ENCODE data around the gene DNAJC5G.

Gene DNAJC5G

DNA sequence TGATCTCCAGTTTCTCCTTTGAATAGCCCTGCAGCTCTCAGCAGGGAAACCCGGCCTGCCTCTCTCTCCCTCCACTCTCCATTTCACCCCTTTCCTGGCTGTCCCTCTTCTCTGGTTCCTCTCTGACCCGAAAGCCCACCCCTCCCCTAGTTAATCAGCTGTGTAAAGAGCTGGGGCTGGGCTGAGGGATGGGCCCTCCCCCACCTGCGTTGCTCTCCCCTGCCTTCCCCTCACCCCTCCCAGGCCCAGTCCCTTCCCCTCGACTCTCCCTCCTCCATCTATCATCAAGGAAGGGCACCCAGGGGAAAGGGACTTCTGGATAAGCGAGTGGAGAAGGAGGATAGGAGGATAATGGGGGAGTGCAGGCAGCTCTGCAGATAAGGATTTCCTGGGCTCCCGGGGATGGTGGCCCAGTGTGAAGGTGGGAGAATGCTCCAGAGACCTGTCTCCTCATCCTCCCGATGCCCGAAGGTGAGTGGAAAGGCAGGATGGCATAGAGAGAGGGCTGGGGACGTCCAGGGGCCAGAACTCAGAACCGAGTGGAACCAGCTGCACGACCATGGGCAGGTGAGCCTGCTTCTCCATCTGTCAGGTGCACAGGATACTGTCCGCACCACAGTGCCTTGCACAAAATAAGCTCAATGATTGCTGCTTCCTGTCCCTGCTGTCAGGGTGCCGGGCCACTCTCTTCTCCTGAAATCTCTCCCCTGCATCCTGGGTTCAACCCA lies 24.4 kb upstream of the DNAJC5G start:
- DNase-seq (ENCODE audit: extremely low spot score) = no peak
- POLR2A ChIA-PET = interaction anchor here (0.6 kb wide), 1 partner anchor 127 kb away, joined by 3 read pairs; the partner anchor contains the start of gene ABHD1

DNA sequence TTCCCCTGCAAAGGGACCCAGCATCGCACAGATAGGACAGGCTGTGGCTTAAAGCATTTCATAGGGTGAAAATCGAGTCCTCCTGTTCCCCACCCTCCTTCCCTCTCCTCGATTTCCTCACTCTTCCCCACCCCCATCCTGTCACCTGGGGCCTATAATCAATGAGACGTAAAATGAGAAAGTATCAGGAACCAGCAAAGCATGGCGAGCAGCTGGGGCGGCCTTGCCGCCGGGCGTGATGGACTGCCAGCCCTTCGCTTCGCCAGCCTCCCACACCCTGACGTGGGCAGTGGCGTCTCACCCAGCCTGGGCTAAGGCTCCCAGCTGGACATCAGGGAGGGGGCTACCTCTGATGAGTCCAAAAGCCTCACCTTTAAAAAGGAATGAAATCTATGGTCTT lies 23.5 kb upstream of the DNAJC5G start:
- TF ChIP-seq, protein P1, sequence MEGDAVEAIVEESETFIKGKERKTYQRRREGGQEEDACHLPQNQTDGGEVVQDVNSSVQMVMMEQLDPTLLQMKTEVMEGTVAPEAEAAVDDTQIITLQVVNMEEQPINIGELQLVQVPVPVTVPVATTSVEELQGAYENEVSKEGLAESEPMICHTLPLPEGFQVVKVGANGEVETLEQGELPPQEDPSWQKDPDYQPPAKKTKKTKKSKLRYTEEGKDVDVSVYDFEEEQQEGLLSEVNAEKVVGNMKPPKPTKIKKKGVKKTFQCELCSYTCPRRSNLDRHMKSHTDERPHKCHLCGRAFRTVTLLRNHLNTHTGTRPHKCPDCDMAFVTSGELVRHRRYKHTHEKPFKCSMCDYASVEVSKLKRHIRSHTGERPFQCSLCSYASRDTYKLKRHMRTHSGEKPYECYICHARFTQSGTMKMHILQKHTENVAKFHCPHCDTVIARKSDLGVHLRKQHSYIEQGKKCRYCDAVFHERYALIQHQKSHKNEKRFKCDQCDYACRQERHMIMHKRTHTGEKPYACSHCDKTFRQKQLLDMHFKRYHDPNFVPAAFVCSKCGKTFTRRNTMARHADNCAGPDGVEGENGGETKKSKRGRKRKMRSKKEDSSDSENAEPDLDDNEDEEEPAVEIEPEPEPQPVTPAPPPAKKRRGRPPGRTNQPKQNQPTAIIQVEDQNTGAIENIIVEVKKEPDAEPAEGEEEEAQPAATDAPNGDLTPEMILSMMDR (IDR thresholded peaks at IDR 0.05; ENCODE audit: control extremely low read depth, extremely low read depth, low read depth, missing control alignments) = no peak
- DNase-seq (ENCODE audit: extremely low spot score) = no peak
- ChIA-PET CTCF (interaction anchor here (1.0 to 5.1 kb wide), 11 partner anchors 8 to 69 kb away, joined by 3 to 77 read pairs (median 4); partner anchors contain the start of genes SLC30A3 and TRIM54), POLR2A (interaction anchor here (0.6 to 0.7 kb wide), 2 partner anchors 128 kb away, joined by 3 read pairs; partner anchors contain the start of gene ABHD1)

More for the DNA sequence above, 24.4 kb upstream of the DNAJC5G start:
- CTCF ChIA-PET = interaction anchor here (0.7 to 5.1 kb wide), 12 partner anchors 9 to 70 kb away, joined by 3 to 77 read pairs (median 4); partner anchors contain the start of genes SLC30A3 and TRIM54
- TF ChIP-seq, protein P1 (IDR thresholded peaks at IDR 0.05; ENCODE audit: control extremely low read depth, extremely low read depth, low read depth, missing control alignments) = no peak

DNA sequence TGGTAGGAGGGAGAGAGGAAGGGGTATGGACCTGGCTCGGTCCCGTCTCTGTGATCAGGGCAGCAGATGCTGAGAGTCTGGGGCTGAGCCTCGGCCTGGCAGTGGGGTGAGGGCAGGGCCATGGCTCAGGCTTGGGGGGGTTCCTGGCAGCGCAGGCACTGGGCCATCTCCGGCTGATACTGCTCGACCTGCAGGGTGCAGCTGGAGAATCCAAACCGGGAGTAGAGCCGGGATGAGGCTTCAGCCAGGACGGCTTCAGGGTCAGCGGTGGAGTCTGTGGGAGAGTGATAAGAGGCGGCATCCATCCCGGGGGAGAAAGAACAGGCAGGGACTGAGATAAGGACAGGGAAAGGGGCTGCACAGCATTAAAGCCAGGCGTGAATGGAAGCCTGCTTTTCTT lies 20.0 kb upstream of the DNAJC5G start:
- ChIA-PET CTCF (interaction anchor here (1.2 to 3.5 kb wide), 2 partner anchors 25 to 35 kb away, joined by 3 to 13 read pairs; no protein-coding TSS in a partner anchor), POLR2A (no interaction called here)
- DNase-seq (ENCODE audit: extremely low spot score) = no peak
- TF ChIP-seq, protein P1 (IDR thresholded peaks at IDR 0.05; ENCODE audit: control extremely low read depth, extremely low read depth, low read depth, missing control alignments) = no peak

DNA sequence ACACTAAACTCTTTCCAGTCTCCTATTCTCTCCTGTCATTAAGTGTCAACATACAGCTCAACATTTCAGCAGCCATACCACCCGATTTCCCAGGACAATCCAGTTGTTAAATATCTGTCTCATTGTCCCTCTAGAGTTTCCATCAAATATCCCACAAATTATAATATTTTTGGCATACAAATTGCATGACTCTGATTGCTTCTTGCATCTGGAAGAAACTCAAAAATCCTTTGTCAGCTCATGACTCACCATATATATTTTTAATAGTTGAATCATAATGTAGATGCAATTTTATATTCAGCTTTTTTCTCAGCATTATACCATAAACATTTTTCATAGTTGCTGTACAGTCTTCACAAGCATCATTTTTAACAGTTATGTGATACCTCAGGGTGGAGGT lies 19.6 kb upstream of the DNAJC5G start:
- DNase-seq (ENCODE audit: extremely low spot score) = no peak
- TF ChIP-seq, protein P1 (IDR thresholded peaks at IDR 0.05; ENCODE audit: control extremely low read depth, extremely low read depth, low read depth, missing control alignments) = no peak
- CTCF ChIA-PET = interaction anchor here (1.2 to 3.5 kb wide), 3 partner anchors 10 to 35 kb away, joined by 3 to 13 read pairs (median 4); no protein-coding TSS in a partner anchor
- POLR2A ChIA-PET = no interaction called here

DNA sequence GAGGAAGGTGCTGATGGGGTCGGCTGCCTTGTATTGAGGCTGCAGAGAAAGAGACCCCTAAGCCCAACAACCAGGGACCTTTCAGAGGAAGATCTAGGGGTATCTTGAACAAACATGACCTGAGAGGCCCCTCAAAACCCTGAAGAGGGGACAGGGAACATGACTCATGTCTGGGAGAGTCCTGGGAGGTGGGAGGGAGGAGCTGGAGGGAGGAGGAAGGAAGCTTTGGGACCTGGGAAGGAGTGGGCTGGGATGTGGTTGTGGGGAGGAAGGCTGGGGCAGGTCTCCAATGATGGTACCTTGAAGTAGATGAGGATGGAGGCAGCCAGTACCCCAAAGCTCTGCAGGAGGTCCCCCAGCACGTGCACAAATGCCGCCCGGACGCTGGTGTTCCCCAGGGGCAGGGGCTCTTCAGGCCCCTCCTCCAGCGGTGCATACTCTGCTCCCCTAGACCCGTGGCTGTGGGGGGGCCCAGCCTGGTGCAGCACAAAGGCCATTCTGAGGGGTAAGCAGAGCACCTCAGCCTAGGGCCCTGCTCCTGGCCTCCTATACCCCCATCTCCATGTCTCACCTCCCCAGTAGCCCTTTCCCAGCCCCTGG lies 18.3 kb upstream of the DNAJC5G start:
- DNase-seq (ENCODE audit: extremely low spot score) = no peak
- TF ChIP-seq, protein P1 (IDR thresholded peaks at IDR 0.05; ENCODE audit: control extremely low read depth, extremely low read depth, low read depth, missing control alignments) = no peak
- ChIA-PET CTCF (interaction anchor here (0.7 to 3.5 kb wide), 3 partner anchors 8 to 46 kb away, joined by 3 to 13 read pairs (median 4); no protein-coding TSS in a partner anchor), POLR2A (no interaction called here)

DNA sequence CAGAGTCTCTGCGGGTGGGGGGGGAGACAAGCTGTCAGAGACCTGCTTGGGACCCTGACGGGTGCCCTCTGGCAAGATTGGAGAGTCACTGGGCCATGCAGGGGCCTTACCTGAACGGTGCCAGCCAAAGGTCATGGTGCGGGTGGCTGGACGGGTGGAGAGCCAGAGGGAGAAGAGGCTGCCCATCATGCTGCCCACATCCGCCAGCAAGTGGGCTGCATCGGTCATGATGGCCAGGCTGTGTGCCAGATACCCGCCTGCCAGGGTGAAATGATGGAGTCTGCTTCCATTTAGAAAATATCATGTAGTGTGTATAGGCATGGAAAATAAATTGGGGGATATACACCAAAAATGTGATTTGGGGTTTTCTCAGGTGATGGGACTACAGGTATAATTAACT lies 17.2 kb upstream of the DNAJC5G start:
- TF ChIP-seq, protein P1 (IDR thresholded peaks at IDR 0.05; ENCODE audit: control extremely low read depth, extremely low read depth, low read depth, missing control alignments) = no peak
- ChIA-PET POLR2A (no interaction called here), CTCF (interaction anchor here (1.6 kb wide), 1 partner anchor 9 kb away, joined by 3 read pairs; no protein-coding TSS in a partner anchor)
- DNase-seq (ENCODE audit: extremely low spot score) = no peak
